Sigmoid colon (tissue), 4 donors: ENCODE results near the gene CCSAP.

Source experiments
- CTCF ChIP-seq, 4 experiments: fragments of 450-650 bp in 3 of 4; fragments of 200-600 bp in 1 of 4; IDR thresholded peaks; one replicate each; pipeline ENCODE4 v1.5.1; 2016 to 2019; ENCODE audit warnings: antibody characterized with exemption in 4 of 4, mild to moderate bottlenecking in 3 of 4, moderate library complexity in 2 of 4
- EP300 ChIP-seq, 4 donors: sonication (generic); formaldehyde crosslinking; IDR thresholded peaks; one replicate each; pipeline ENCODE4 v1.6.1; 2017; ENCODE audit warnings: antibody characterized with exemption in 4 of 4
- POLR2A ChIP-seq, 2 donors: fragments of 450-650 bp; IDR thresholded peaks; one replicate each; pipeline ENCODE4 v1.6.1; 2016; ENCODE audit warnings: antibody characterized with exemption in 2 of 2, mild to moderate bottlenecking in 2 of 2, moderate library complexity in 2 of 2

GRCh38 chr1:229298420-229298819, 44.4 kb downstream of the CCSAP start:
- no peak for TF ChIP-seq CTCF (IDR thresholded peaks at IDR 0.05)
- no peak for TF ChIP-seq POLR2A (IDR thresholded peaks at IDR 0.05)
- no peak for TF ChIP-seq EP300 (IDR thresholded peaks at IDR 0.05)
